PC-3 (cell line): ENCODE measurements around the gene RMI2. TPM values are rescaled to one million over a fixed set of nuclear protein-coding genes. Genes with fewer than 3 reads are reported as not detected.

ENCODE experiments used
- ATAC-seq: fragments of 200-7000 bp; cut with Tn5 transposase; 2 replicates; pipeline ENCODE4 v1.9.1; 2020; ENCODE audit warnings: mild to moderate bottlenecking, moderate library complexity
- BruUV-seq: library from RNA; stranded (reverse); fragments of 400-500 nt; replicated peaks from 2 replicates; lab custom pipeline; 2021; lab: Mats Ljungman, UMichigan
- CTCF ChIA-PET: fragments of 300-600 bp; sonication (Branson Sonifier 250); formaldehyde crosslinking; loops from one replicate; lab custom pipeline; 2022; ENCODE audit warnings: antibody characterized with exemption; lab: Charles Lee
- POLR2A ChIA-PET: fragments of 300-600 bp; sonication (Branson Sonifier 250); formaldehyde crosslinking; loops from one replicate; lab custom pipeline; 2022; ENCODE audit warnings: antibody characterized with exemption; ENCODE audit not compliant: unreplicated experiment; lab: Charles Lee
- DNase-seq: peaks from one replicate; pipeline ENCODE4 v3.0.0-alpha.2; 2015
- H2AFZ ChIP-seq: fragments of 300-600 bp; sonication (generic); 2 replicates; pipeline ENCODE4 v1.6.0; 2016; ENCODE audit warnings: antibody characterized with exemption, low read length
- H3F3A ChIP-seq: fragments of 300-600 bp; sonication (generic); one replicate; pipeline ENCODE4 v1.6.0; 2017; ENCODE audit warnings: antibody characterized with exemption, low read length, control low read depth, mild to moderate bottlenecking; ENCODE audit not compliant: unreplicated experiment
- H3K27ac ChIP-seq: fragments of 300-600 bp; sonication (generic); 2 replicates; pipeline ENCODE4 v1.5.1; 2016; ENCODE audit warnings: mild to moderate bottlenecking, low read length
- H3K27me3 ChIP-seq: fragments of 300-600 bp; sonication (generic); 2 replicates; pipeline ENCODE4 v1.6.1; 2016; ENCODE audit warnings: low read length, mixed read lengths
- H3K36me3 ChIP-seq: fragments of 300-600 bp; sonication (generic); 2 replicates; pipeline ENCODE4 v1.6.1; 2016; ENCODE audit warnings: low read depth, mixed run types, low read length, mixed read lengths
- H3K4me1 ChIP-seq: fragments of 300-600 bp; sonication (generic); 2 replicates; pipeline ENCODE4 v1.5.1; 2016; ENCODE audit warnings: low read length; ENCODE audit not compliant: insufficient read depth
- H3K4me2 ChIP-seq: fragments of 300-600 bp; sonication (generic); 2 replicates; pipeline ENCODE4 v1.6.0; 2016; ENCODE audit warnings: low read length
- H3K4me3 ChIP-seq: fragments of 300-600 bp; sonication (generic); 2 replicates; pipeline ENCODE4 v1.5.1; 2016; ENCODE audit warnings: mild to moderate bottlenecking, low read length, mixed read lengths
- H3K79me2 ChIP-seq: fragments of 300-600 bp; sonication (generic); 2 replicates; pipeline ENCODE4 v1.6.1; 2017; ENCODE audit warnings: low read length, mixed read lengths
- H3K9ac ChIP-seq: fragments of 300-600 bp; sonication (generic); 2 replicates; pipeline ENCODE4 v1.6.0; 2016; ENCODE audit warnings: mild to moderate bottlenecking, low read length
- H3K9me2 ChIP-seq: fragments of 300-600 bp; sonication (generic); replicated peaks from 2 replicates; pipeline ENCODE4 v1.6.1; 2016; ENCODE audit warnings: mixed run types, low read length, mixed read lengths
- H3K9me3 ChIP-seq: fragments of 300-600 bp; sonication (generic); 2 replicates; pipeline ENCODE4 v1.6.1; 2016; ENCODE audit warnings: low read length, mixed read lengths
- H4K20me1 ChIP-seq: fragments of 300-600 bp; sonication (generic); 2 replicates; pipeline ENCODE4 v1.6.1; 2016; ENCODE audit warnings: low read length, mixed read lengths
- EZH2 ChIP-seq: fragments of 300-600 bp; sonication (generic); IDR thresholded peaks from one replicate; pipeline ENCODE4 v1.6.1; 2017; ENCODE audit warnings: antibody characterized with exemption, mild to moderate bottlenecking, low read length; ENCODE audit not compliant: unreplicated experiment
- EZH2phosphoT487 ChIP-seq: fragments of 300-600 bp; sonication (generic); IDR thresholded peaks from 2 replicates; pipeline ENCODE4 v1.6.1; 2018; ENCODE audit warnings: mild to moderate bottlenecking, antibody characterized with exemption, low read length, borderline replicate concordance
- intact Hi-C: fragments of 100-400 bp; cut with micrococcal nuclease; formaldehyde crosslinking; loops from 2 replicates; pipeline ENCODE4 v1.9.0; 2023
- total RNA-seq: library from RNA; depleted of rRNA; stranded (reverse); fragments of >200 nt; gene quantifications from 2 replicates; pipeline ENCODE4 v1.2.3, GENCODE V29; 2014
- TF ChIP-seq, protein P1 (sequence below): fragments of 300-600 bp; sonication (generic); conservative IDR thresholded peaks from 2 replicates; pipeline ENCODE4 v1.5.1; 2017; ENCODE audit warnings: antibody characterized with exemption, low read depth, mild to moderate bottlenecking, low read length

RMI2 gene
- total RNA-seq, 1 experiment from 2014 or later: 10.9 TPM

DNA sequence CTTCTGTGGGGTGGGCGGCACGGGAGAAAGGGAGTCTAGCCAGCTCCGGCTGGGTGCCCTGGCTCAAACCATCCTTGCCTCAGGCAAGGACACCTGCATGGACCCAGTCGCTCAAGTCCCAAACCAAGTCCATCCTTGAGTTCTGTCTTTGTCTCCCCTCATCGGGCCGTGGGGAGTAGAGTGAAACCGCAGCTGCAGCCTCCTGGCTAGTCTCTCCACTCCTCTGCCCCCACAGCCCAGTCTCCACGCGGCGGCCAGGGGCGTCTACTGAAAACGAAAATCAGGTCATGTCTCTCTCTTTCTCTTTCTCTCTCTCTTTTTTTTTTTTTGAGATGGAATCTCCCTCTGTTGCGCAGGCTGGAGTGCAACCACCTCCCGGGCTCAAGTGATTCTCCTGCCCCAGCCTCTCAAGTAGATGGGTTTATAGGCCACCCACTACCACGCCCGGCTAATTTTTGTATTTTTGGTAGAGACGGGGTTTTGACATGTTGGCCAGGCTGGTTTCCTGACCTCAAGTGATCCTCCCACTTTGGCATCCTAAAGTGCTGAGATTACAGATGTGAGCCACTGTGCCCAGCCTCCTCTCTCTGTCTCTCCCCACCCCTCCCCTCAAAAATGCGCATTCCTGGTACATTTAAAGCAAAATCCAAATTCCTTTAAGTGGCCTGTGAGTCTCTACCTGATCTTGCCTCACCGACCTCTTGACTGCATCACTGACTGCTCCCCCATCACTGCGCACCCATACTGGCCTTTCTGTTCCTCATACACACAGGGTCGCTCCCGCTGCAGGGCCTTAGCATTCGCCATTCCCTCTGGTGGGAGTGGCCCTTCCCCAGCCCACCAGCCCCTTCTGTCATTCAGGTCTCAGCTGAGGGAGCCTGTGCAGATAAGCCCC, 17.7 kb upstream of the RMI2 start:
- no peak for ATAC-seq
- CTCF ChIA-PET: no interaction called here
- Histone ChIP-seq H3K36me3 (no peaks in the 10 kb centered on the region), H3K27ac (peak overlapping the region; percentile 64; the same call in 1 of the 2 replicates), H3K4me3 (no peak overlapping the region), H3K9me3 (no peaks in the 10 kb centered on the region), H3K27me3 (no peaks in the 10 kb centered on the region), H3K4me2 (no peak overlapping the region), H3K4me1 (peaks cover 16% of the 10 kb centered on the region), H2AFZ (no peak overlapping the region), H3K79me2 (no peaks in the 10 kb centered on the region), H3K9me2 (no peaks in the 10 kb centered on the region), H3F3A (no peaks in the 10 kb centered on the region), H4K20me1 (no peaks in the 10 kb centered on the region), H3K9ac (no peak overlapping the region)
- no peak for DNase-seq
- POLR2A ChIA-PET: no interaction called here
- TF ChIP-seq EZH2 (no peak), EZH2phosphoT487 (no peak)
- TF ChIP-seq, protein P1, sequence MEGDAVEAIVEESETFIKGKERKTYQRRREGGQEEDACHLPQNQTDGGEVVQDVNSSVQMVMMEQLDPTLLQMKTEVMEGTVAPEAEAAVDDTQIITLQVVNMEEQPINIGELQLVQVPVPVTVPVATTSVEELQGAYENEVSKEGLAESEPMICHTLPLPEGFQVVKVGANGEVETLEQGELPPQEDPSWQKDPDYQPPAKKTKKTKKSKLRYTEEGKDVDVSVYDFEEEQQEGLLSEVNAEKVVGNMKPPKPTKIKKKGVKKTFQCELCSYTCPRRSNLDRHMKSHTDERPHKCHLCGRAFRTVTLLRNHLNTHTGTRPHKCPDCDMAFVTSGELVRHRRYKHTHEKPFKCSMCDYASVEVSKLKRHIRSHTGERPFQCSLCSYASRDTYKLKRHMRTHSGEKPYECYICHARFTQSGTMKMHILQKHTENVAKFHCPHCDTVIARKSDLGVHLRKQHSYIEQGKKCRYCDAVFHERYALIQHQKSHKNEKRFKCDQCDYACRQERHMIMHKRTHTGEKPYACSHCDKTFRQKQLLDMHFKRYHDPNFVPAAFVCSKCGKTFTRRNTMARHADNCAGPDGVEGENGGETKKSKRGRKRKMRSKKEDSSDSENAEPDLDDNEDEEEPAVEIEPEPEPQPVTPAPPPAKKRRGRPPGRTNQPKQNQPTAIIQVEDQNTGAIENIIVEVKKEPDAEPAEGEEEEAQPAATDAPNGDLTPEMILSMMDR: no peak
- intact Hi-C loops: no loop called here
- no TSS peak for BruUV-seq

DNA sequence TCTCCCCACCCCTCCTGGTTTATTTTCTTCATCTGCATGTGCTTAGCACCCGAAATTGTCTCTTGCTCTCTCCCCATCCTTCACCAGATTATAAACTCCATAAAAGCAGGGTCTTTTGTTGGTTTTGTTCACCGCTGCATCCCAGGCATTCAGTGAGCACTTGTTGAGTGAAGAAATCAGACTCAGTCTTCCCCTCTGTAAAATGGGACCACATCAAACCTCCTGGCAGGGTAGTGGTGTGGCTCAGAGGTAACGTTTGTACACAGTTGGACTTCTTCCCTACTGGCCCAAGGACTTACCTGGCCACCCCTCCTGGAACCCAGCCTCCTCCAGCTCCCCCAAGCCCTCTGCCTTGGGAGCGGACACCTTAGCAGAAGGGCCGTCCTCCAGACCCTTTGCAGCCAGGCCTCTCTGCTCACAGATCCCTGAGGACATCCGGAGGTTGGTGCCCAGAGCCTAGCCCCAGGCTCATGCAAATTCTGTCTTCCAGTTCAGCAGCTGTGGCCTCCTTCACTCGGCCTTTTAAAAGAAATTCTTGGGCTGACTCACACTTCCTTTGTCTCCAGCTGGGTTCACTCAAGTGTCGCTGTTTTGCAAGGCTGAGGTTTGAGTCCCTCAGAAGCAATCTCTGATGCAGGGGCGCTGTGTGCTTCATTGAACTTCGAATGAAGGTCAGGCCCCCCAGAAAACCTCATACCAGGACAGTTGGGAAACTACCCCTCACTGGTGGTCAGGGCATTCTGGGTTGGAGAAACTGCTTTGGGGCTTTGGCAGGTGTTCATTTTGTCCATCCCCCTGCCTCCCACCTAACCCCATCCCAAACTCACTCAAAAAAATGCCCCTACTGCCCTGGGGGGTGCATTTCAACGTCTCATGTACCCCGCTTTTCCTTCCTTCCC, 16.8 kb upstream of the RMI2 start:
- Histone ChIP-seq H3K4me3 (peak overlapping the region; percentile 46; the same call in 1 of the 2 replicates), H3K27me3 (no peaks in the 10 kb centered on the region), H3K9me2 (no peaks in the 10 kb centered on the region), H2AFZ (no peak overlapping the region), H3K4me2 (peak overlapping the region; percentile 80), H3K27ac (peak overlapping the region; percentile 64), H3K79me2 (no peaks in the 10 kb centered on the region), H3K36me3 (no peaks in the 10 kb centered on the region), H3F3A (no peaks in the 10 kb centered on the region), H4K20me1 (no peaks in the 10 kb centered on the region), H3K4me1 (peaks cover 22% of the 10 kb centered on the region), H3K9ac (peak overlapping the region; percentile 29), H3K9me3 (no peaks in the 10 kb centered on the region)
- ATAC-seq (peak; percentile 96), DNase-seq (peak; percentile 85)
- TF ChIP-seq, protein P1: 0 out of 2 replicates have a peak, but pooled peaks have one; percentile 12
- TF ChIP-seq EZH2 (no peak), EZH2phosphoT487 (no peak)
- no TSS peak for BruUV-seq
- intact Hi-C loops: no loop called here
- CTCF ChIA-PET: no interaction called here
- POLR2A ChIA-PET: no interaction called here
